ENCODE results near the gene SAP25. TPM values are rescaled to one million over a fixed set of nuclear protein-coding genes. Genes with fewer than 3 reads are reported as not detected.

SAP25 gene
- total and polyA plus RNA-seq, 4 donors, result 0.33 to 0.84 (median 0.56) TPM; not detected in 1

DNA sequence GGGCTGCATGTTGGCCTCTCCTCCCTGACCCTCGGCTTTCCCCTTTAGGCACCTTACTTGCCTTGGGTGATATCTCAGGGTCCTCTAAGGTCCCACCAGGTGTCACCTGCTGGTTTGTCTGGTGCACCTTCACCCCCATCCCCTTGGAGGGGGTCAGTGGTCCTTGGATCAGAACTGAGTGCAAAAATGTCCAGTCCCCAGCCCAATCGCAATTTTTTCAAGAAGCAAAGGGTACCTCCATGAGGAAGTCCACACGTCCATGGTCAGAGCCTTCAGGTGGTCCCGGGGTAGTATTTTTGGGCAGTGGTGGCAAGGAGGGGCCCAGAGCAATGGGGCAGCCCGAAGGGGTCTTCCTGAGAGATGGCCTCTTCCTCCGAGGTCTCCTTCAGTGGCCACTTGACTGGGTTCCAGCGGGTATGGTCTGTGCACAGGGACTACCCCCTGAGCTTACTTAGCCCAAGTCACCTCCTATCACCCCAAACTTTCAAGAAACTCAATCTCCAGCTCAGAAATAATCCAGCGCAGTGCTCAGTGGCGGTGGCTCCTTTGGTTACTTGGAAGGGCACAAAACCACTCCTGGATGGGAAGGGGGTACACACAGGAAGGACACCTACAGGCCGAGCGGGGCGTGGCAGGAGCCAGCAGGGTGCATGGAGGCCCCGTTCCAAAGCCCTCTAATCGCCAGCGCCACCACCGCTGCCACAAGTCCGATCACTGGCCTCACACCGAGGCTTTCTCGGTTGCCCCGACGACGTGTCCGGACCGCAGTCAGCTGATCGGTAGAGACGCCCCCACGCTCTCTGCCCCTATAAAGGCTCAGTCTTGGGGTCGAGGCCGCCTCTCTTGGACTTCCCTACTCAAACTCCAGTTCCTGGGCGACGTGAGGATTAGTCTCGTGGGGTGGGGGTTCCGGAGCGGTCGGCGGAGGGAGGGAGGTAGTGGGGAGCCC, 4.5 kb downstream of the SAP25 start (continued):
- TF ChIP-seq, protein P1, sequence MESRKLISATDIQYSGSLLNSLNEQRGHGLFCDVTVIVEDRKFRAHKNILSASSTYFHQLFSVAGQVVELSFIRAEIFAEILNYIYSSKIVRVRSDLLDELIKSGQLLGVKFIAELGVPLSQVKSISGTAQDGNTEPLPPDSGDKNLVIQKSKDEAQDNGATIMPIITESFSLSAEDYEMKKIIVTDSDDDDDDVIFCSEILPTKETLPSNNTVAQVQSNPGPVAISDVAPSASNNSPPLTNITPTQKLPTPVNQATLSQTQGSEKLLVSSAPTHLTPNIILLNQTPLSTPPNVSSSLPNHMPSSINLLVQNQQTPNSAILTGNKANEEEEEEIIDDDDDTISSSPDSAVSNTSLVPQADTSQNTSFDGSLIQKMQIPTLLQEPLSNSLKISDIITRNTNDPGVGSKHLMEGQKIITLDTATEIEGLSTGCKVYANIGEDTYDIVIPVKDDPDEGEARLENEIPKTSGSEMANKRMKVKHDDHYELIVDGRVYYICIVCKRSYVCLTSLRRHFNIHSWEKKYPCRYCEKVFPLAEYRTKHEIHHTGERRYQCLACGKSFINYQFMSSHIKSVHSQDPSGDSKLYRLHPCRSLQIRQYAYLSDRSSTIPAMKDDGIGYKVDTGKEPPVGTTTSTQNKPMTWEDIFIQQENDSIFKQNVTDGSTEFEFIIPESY (IDR thresholded peaks at IDR 0.05), result no peak
- TF ChIP-seq FOXA1 (IDR thresholded peaks at IDR 0.05) (no peak), HNF4G (IDR thresholded peaks at IDR 0.05) (no peak), EGR1 (IDR thresholded peaks at IDR 0.05; ENCODE audit: low read depth in 2 of 2) (peak in 1 of 2 donors; percentile 83), TAF1 (conservative IDR thresholded peaks at IDR 0.05) (no peak), SP1 (IDR thresholded peaks at IDR 0.05) (peak; percentile 45)
- TF ChIP-seq, protein P2, sequence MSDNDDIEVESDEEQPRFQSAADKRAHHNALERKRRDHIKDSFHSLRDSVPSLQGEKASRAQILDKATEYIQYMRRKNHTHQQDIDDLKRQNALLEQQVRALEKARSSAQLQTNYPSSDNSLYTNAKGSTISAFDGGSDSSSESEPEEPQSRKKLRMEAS (IDR thresholded peaks at IDR 0.05), result peak; percentile 45

DNA sequence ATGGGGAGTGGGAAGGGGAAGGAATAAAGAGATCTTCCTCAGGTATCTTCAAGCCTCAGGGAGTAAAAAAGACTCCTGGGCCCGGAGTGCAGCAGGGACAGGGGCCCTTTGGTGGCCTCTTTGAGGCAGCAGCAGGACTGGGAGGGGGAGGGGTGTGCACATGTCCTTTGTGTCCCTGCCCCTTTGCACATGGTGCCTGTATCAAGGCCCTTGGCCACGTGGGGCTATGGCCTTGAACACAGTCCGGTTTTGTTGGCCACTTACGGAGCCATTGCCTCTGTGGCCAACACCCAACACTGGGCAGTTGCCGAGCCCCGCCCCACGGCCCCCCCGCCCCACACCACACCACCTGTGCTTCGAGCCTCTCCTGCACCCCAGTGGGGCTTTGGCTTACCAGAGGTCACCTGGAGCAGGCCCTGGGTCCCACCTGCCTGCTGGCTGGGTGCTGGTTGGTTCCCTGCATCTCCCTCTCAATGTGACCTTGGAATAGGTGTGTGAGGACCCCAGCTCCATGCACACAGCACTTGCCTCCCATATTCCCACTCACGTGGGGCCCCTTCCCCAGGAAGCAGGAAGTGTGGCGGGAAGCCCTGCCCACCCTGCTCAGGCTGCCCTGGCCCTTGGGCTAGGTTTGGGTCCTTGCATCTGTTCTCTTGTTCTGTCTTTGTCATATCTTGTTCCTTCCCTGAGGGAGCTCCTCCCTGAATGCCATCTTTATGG, 5.4 kb downstream of the SAP25 start:
- Histone ChIP-seq H3K9me3 (ENCODE audit: control insufficient read depth in 4 of 4, low read length in 3 of 4) (no peaks in the 10 kb centered on the region), H3K27ac (ENCODE audit: low read depth in 1 of 2, low read length in 2 of 2) (peak overlapping the region; percentile 84 to 90)
- TF ChIP-seq HNF4G (IDR thresholded peaks at IDR 0.05) (no peak), NR2F2 (IDR thresholded peaks at IDR 0.05) (no peak), SP1 (IDR thresholded peaks at IDR 0.05) (peak; percentile 82), RAD21 (IDR thresholded peaks at IDR 0.05) (peak; percentile 12 to 26), JUND (IDR thresholded peaks at IDR 0.05) (peak in 1 of 2 donors; percentile 44), HNF4A (conservative IDR thresholded peaks at IDR 0.05) (peak; percentile 84 to 93), EGR1 (IDR thresholded peaks at IDR 0.05; ENCODE audit: low read depth in 2 of 2) (peak; percentile 6 to 61), RXRA (IDR thresholded peaks at IDR 0.05) (peak; percentile 75 to 88), YY1 (IDR thresholded peaks at IDR 0.05) (peak; percentile 63), FOXA2 (IDR thresholded peaks at IDR 0.05) (peak; percentile 53)
- TF ChIP-seq, protein P2 (IDR thresholded peaks at IDR 0.05), result peak; percentile 97
- TF ChIP-seq, protein P1 (IDR thresholded peaks at IDR 0.05), result peak; percentile 73
- TF ChIP-seq, protein P3, sequence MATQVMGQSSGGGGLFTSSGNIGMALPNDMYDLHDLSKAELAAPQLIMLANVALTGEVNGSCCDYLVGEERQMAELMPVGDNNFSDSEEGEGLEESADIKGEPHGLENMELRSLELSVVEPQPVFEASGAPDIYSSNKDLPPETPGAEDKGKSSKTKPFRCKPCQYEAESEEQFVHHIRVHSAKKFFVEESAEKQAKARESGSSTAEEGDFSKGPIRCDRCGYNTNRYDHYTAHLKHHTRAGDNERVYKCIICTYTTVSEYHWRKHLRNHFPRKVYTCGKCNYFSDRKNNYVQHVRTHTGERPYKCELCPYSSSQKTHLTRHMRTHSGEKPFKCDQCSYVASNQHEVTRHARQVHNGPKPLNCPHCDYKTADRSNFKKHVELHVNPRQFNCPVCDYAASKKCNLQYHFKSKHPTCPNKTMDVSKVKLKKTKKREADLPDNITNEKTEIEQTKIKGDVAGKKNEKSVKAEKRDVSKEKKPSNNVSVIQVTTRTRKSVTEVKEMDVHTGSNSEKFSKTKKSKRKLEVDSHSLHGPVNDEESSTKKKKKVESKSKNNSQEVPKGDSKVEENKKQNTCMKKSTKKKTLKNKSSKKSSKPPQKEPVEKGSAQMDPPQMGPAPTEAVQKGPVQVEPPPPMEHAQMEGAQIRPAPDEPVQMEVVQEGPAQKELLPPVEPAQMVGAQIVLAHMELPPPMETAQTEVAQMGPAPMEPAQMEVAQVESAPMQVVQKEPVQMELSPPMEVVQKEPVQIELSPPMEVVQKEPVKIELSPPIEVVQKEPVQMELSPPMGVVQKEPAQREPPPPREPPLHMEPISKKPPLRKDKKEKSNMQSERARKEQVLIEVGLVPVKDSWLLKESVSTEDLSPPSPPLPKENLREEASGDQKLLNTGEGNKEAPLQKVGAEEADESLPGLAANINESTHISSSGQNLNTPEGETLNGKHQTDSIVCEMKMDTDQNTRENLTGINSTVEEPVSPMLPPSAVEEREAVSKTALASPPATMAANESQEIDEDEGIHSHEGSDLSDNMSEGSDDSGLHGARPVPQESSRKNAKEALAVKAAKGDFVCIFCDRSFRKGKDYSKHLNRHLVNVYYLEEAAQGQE (IDR thresholded peaks at IDR 0.05), result peak; percentile 69
- TF ChIP-seq, protein P4, sequence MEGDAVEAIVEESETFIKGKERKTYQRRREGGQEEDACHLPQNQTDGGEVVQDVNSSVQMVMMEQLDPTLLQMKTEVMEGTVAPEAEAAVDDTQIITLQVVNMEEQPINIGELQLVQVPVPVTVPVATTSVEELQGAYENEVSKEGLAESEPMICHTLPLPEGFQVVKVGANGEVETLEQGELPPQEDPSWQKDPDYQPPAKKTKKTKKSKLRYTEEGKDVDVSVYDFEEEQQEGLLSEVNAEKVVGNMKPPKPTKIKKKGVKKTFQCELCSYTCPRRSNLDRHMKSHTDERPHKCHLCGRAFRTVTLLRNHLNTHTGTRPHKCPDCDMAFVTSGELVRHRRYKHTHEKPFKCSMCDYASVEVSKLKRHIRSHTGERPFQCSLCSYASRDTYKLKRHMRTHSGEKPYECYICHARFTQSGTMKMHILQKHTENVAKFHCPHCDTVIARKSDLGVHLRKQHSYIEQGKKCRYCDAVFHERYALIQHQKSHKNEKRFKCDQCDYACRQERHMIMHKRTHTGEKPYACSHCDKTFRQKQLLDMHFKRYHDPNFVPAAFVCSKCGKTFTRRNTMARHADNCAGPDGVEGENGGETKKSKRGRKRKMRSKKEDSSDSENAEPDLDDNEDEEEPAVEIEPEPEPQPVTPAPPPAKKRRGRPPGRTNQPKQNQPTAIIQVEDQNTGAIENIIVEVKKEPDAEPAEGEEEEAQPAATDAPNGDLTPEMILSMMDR (IDR thresholded peaks at IDR 0.05; ENCODE audit: low read depth, low read length, missing input control), result no peak

More for the DNA sequence above, 5.4 kb downstream of the SAP25 start:
- no peaks in the 10 kb centered on the region for H3K27me3 ChIP-seq (ENCODE audit: control insufficient read depth in 4 of 4, insufficient read depth in 4 of 4, low read length in 3 of 4)
- 29% methylated on average over 11 of the region's 11 CpGs for WGBS
- peak overlapping the region in 1 of 2 donors; percentile 26 for H3K9ac ChIP-seq (ENCODE audit: low read depth in 1 of 2, low read length in 2 of 2)
- H3K36me3 ChIP-seq (ENCODE audit: control insufficient read depth in 4 of 4, insufficient read depth in 3 of 4, low read depth in 1 of 4, low read length in 3 of 4), result peaks cover 0 to 6% (median 0%) of the 10 kb centered on the region in 4 donors
- H3K4me3 ChIP-seq (ENCODE audit: low read depth in 1 of 3, low read length in 3 of 3), result peak overlapping the region in 1 of 3 donors; percentile 33
- peaks cover 37 to 83% (median 69%) of the 10 kb centered on the region in 4 donors for H3K4me1 ChIP-seq (ENCODE audit: control insufficient read depth in 4 of 4, insufficient read depth in 4 of 4, low read length in 3 of 4)
- peak; percentile 53 for DNase-seq (ENCODE audit: low spot score)
